MCF 10A (cell line): ENCODE measurements around the gene MBLAC1. TPM values are rescaled to one million over a fixed set of nuclear protein-coding genes. Genes with fewer than 3 reads are reported as not detected.

Experiments used
- Bru-seq: library from RNA; stranded (reverse); fragments of 400-500 nt; gene quantifications from one replicate; lab custom pipeline; 2021; lab: Mats Ljungman, UMichigan
- BruChase-seq, 2 experiments: library from RNA; stranded (reverse); fragments of 400-500 nt; gene quantifications; one replicate each; lab custom pipeline; 2021; lab: Mats Ljungman, UMichigan
- BruUV-seq: library from RNA; stranded (reverse); fragments of 400-500 nt; replicated peaks from 2 replicates; lab custom pipeline; 2021; lab: Mats Ljungman, UMichigan
- CTCF ChIA-PET: fragments of 300-600 bp; sonication (Branson Sonifier 250); formaldehyde crosslinking; extraction: SDS; loops from one replicate; lab custom pipeline; 2021; ENCODE audit warnings: antibody characterized with exemption, inconsistent platforms; lab: Yijun Ruan, JAX
- POLR2A ChIA-PET: fragments of 300-600, 350-650 bp; sonication (Branson Sonifier 250); formaldehyde crosslinking; extraction: SDS; loops from one replicate; lab custom pipeline; 2020; ENCODE audit warnings: antibody characterized with exemption, inconsistent platforms; lab: Yijun Ruan, JAX
- DNase-seq: peaks from one replicate; pipeline ENCODE4 v3.0.0-alpha.2; 2018; ENCODE audit not compliant: unreplicated experiment
- H3K27ac Mint-ChIP-seq: one replicate; pipeline ENCODE4 v1.8.0; 2022; ENCODE audit warnings: mild to moderate bottlenecking, low read depth, mixed read lengths; ENCODE audit not compliant: unreplicated experiment
- H3K27me3 Mint-ChIP-seq: one replicate; pipeline ENCODE4 v1.8.0; 2022; ENCODE audit warnings: mixed read lengths; ENCODE audit not compliant: insufficient read depth, unreplicated experiment
- H3K36me3 Mint-ChIP-seq: one replicate; pipeline ENCODE4 v1.8.0; 2022; ENCODE audit warnings: mild to moderate bottlenecking, moderate library complexity, mixed read lengths; ENCODE audit not compliant: insufficient read depth, unreplicated experiment
- H3K4me1 Mint-ChIP-seq: one replicate; pipeline ENCODE4 v1.8.0; 2022; ENCODE audit warnings: mixed read lengths; ENCODE audit not compliant: insufficient read depth, unreplicated experiment
- H3K4me3 Mint-ChIP-seq: one replicate; pipeline ENCODE4 v1.8.0; 2022; ENCODE audit warnings: mild to moderate bottlenecking, moderate library complexity, mixed read lengths; ENCODE audit not compliant: unreplicated experiment
- H3K9me3 Mint-ChIP-seq: one replicate; pipeline ENCODE4 v1.8.0; 2022; ENCODE audit warnings: mixed read lengths; ENCODE audit not compliant: unreplicated experiment
- intact Hi-C: fragments of 100-400 bp; cut with micrococcal nuclease; formaldehyde crosslinking; loops from 2 replicates; pipeline ENCODE4 v1.14.1; 2022
- long read RNA-seq: library from polyadenylated mRNA; stranded (forward); transcript quantifications from one replicate; pipeline ENCODE4 v2.0.0, GENCODE V29; 2022
- total RNA-seq: library from RNA; stranded (reverse); gene quantifications from 2 replicates; pipeline ENCODE4 v1.2.3, GENCODE V29; 2022
- TF ChIP-seq, protein P1 (sequence below): fragments of 200-600 bp; IDR thresholded peaks from one replicate; pipeline ENCODE4 v1.8.0; 2022; ENCODE audit warnings: antibody characterized with exemption, mild to moderate bottlenecking; ENCODE audit not compliant: unreplicated experiment

Gene MBLAC1, protein sequence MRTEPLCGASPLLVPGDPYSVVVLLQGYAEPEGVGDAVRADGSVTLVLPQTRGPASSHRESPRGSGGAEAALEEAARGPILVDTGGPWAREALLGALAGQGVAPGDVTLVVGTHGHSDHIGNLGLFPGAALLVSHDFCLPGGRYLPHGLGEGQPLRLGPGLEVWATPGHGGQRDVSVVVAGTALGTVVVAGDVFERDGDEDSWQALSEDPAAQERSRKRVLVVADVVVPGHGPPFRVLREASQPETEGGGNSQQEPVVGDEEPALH
- total RNA-seq (2.5 and 3.2 TPM in 2 replicates), Bru-seq, nascent RNA (percentile 44 among the genes with signal in this experiment), BruChase-seq, experiment 1, labeled RNA remaining after a 6-hour chase (percentile 56 among the genes with signal in this experiment), BruChase-seq, experiment 2, labeled RNA remaining after a 2-hour chase (percentile 48 among the genes with signal in this experiment)
- long read RNA-seq, transcript MBLAC1-201 (2 exons, 1,502 nt) = major isoform, 6 of 10 reads
- long read RNA-seq, partial matches to known transcripts = 0 of 10 reads
- long read RNA-seq, other reads (novel, unspliced or antisense) = 1 of 10 reads

DNA sequence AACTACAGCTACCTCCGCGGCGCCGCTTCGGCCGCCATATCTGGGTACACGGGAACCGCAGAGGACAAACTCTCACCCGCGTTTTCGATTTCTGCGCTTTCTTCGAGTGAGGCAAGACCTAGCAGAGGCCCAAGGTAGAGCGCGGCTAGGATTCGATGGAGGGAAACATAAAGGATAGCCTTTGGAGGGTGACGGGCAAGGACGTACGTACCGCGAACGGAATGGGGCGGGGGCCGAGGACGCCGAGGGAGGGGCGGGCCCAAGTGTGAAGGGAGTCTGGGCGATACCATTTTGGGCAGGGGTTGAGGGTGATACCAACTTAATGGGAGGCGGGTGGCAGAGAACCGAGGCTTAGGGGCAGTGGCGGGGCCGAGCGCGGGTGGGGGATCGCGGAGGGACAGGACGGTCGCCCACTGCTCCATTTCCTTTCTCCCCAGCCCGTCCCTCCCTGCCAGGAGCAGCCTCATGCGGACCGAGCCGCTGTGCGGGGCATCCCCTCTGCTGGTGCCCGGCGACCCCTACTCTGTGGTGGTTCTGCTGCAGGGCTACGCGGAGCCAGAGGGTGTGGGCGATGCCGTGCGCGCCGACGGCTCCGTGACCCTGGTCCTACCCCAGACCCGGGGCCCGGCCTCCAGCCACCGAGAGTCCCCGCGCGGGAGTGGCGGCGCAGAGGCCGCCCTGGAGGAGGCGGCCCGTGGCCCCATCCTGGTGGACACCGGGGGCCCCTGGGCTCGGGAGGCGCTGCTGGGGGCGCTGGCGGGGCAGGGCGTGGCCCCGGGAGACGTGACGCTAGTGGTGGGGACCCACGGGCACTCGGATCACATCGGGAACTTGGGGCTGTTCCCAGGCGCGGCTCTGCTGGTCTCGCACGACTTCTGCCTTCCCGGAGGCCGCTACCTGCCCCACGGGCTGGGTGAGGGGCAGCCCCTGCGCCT, at the start of gene MBLAC1:
TSS of gene MBLAC1 (plus strand) at position 37 of the 935 bp plus-strand sequence. CDS start at position 466, 429 bp downstream.
- Mint-ChIP-seq H3K9me3 (no peaks in the 10 kb centered on the region), H3K4me3 (peak within 1 kb of the TSS; percentile 98), H3K27ac (peak within 1 kb of the TSS; percentile 99), H3K4me1 (peaks cover 11% of the 10 kb centered on the region), H3K36me3 (peaks cover 5% of the 10 kb centered on the region), H3K27me3 (no peaks in the 10 kb centered on the region)
- DNase-seq = peak; percentile 89
- CTCF ChIA-PET = interaction anchor here (0.5 to 1.1 kb wide), 2 partner anchors 22 to 64 kb away, joined by 4 read pairs; no protein-coding TSS in a partner anchor
- TF ChIP-seq, protein P1, sequence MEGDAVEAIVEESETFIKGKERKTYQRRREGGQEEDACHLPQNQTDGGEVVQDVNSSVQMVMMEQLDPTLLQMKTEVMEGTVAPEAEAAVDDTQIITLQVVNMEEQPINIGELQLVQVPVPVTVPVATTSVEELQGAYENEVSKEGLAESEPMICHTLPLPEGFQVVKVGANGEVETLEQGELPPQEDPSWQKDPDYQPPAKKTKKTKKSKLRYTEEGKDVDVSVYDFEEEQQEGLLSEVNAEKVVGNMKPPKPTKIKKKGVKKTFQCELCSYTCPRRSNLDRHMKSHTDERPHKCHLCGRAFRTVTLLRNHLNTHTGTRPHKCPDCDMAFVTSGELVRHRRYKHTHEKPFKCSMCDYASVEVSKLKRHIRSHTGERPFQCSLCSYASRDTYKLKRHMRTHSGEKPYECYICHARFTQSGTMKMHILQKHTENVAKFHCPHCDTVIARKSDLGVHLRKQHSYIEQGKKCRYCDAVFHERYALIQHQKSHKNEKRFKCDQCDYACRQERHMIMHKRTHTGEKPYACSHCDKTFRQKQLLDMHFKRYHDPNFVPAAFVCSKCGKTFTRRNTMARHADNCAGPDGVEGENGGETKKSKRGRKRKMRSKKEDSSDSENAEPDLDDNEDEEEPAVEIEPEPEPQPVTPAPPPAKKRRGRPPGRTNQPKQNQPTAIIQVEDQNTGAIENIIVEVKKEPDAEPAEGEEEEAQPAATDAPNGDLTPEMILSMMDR = no peak
- no TSS peak for BruUV-seq
- intact Hi-C loops = loop anchor here (5.0 kb wide), 1 partner anchor 135 kb away; no protein-coding TSS in a partner anchor
- POLR2A ChIA-PET = interaction anchor here (0.6 to 5.3 kb wide), 13 partner anchors 13 to 1066 kb away, joined by 3 to 47 read pairs (median 4); partner anchors contain the start of genes AP4M1, LAMTOR4, MCM7 and PPP1R35

DNA sequence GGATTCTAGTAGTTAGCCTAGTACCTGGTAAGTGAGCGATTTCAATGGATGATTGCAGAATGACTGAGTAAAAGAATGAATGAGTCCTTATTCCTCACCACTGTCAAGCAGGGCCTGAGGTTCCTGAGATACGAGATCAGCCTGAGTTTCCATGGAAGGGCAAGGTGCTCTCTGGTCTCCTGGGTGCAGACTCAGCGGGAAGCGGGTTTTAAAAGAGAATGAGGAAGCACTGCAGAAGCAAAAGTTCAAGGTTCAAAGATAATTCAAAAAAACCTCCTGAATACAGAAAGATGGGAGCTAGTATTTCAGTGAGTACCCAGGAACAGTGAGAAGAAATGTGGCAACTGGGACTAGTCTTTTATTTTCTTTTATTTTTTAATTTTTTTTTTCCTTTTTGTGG, 49.6 kb upstream of the MBLAC1 start:
- Mint-ChIP-seq H3K36me3 (peaks cover 79% of the 10 kb centered on the region), H3K9me3 (peaks cover 6% of the 10 kb centered on the region), H3K4me3 (no peak overlapping the region), H3K27ac (no peak overlapping the region), H3K4me1 (peaks cover 6% of the 10 kb centered on the region), H3K27me3 (no peaks in the 10 kb centered on the region)
- ChIA-PET POLR2A (interaction anchor here (1.0 to 1.2 kb wide), 2 partner anchors 10 to 24 kb away, joined by 4 read pairs; partner anchors contain the start of genes AP4M1 and MCM7), CTCF (no interaction called here)
- intact Hi-C loops = no loop called here
- TF ChIP-seq, protein P1 = no peak
- no peak for DNase-seq
- no TSS peak for BruUV-seq

DNA sequence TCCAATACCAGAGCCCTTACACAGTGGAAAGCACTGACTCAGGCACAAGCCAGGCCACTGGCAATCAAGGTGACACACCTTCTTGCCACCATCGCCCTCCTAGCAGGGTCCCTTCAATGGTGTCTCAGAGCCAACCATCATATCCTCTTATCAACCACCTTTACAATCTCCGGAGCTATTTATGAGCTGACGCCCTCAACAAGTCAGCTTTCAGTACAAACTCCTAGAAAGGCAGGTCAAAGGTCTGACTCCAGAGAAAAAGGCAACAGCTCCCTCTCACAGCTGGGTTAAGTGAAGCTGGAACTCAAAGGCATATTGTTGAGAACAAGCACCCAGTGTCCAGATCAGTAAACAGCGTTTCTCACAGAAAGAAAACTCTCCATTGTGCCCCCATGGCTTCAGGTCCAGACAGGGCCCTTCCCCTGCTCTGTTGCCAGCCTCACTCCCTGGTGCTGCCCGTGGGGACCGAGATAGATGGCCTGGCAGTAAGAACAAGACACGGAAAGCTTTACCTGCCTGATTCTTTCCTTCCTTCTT, 47.7 kb upstream of the MBLAC1 start:
- Mint-ChIP-seq H3K27ac (no peak overlapping the region), H3K4me1 (peaks cover 6% of the 10 kb centered on the region), H3K4me3 (peak overlapping the region; percentile 84), H3K27me3 (no peaks in the 10 kb centered on the region), H3K9me3 (no peaks in the 10 kb centered on the region), H3K36me3 (peaks cover 60% of the 10 kb centered on the region)
- intact Hi-C loops = no loop called here
- BruUV-seq = no TSS peak
- CTCF ChIA-PET = interaction anchor here (0.6 to 1.2 kb wide), 2 partner anchors 89 to 327 kb away, joined by 3 to 8 read pairs; no protein-coding TSS in a partner anchor
- POLR2A ChIA-PET = interaction anchor here (1.2 kb wide), 1 partner anchor 28 kb away, joined by 5 read pairs; no protein-coding TSS in a partner anchor
- no peak for DNase-seq
- TF ChIP-seq, protein P1 = no peak
